Nephron progenitor cell (in vitro differentiated cells): ENCODE results near the gene FICD.
"Not testable (repeated sequence)": the region's sequence is repeated elsewhere in the genome, so short reads cannot be mapped to it uniquely, and the experiment has no call there.

Experiments used
- DNase-seq: peaks from one replicate; pipeline ENCODE4 v3.0.0; 2021
- H3K27ac Mint-ChIP-seq: 2 replicates; pipeline ENCODE4 v1.8.0; 2021; ENCODE audit warnings: mild to moderate bottlenecking, moderate library complexity, mixed read lengths
- H3K27me3 Mint-ChIP-seq: 2 replicates; pipeline ENCODE4 v1.8.0; 2021; ENCODE audit warnings: mild to moderate bottlenecking, low read depth, mixed read lengths; ENCODE audit not compliant: poor library complexity
- H3K36me3 Mint-ChIP-seq: 2 replicates; pipeline ENCODE4 v1.8.0; 2021; ENCODE audit warnings: low read depth, mixed read lengths
- H3K4me1 Mint-ChIP-seq: 2 replicates; pipeline ENCODE4 v1.8.0; 2021; ENCODE audit warnings: mixed read lengths
- H3K4me3 Mint-ChIP-seq: 2 replicates; pipeline ENCODE4 v1.8.0; 2021; ENCODE audit warnings: mild to moderate bottlenecking, moderate library complexity, mixed read lengths
- H3K9me3 Mint-ChIP-seq: 2 replicates; pipeline ENCODE4 v1.8.0; 2021; ENCODE audit warnings: mild to moderate bottlenecking, moderate library complexity, mixed read lengths
- CTCF ChIP-seq: fragments of 200-600 bp; sonication (generic); IDR thresholded peaks from 2 replicates; pipeline ENCODE4 v1.5.0; 2021; ENCODE audit warnings: antibody characterized with exemption

Gene FICD

GRCh38 chr12:108483213-108484059 lies 31.6 kb upstream of the FICD start:
- peaks cover 20% of the 10 kb centered on the region for H3K9me3 Mint-ChIP-seq
- no peak for DNase-seq
- peaks cover 10% of the 10 kb centered on the region for H3K27me3 Mint-ChIP-seq
- no peak overlapping the region for H3K4me3 Mint-ChIP-seq
- TF ChIP-seq CTCF, result no peak
- peaks cover 12% of the 10 kb centered on the region for H3K4me1 Mint-ChIP-seq
- no peak overlapping the region for H3K27ac Mint-ChIP-seq
- H3K36me3 Mint-ChIP-seq, result no peaks in the 10 kb centered on the region

DNA sequence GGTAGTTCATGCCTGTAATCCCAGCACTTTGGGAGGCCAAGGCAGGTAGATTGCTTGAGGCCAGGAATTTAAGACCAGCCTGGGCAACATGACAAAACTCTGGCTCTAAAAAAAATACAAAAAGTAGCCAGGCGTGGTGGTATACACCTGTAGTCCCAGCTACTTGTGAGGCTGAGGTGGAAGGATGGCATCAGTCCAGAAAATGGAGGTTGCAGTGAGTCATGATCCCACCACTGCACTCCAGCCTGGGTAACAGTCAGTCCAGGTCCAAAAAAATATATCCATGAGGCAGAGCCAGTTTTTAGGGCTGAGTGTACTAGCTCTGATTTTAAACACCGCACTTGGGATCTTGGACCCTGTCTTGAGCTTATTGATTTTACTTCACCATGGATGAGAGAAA lies 30.6 kb upstream of the FICD start:
- peaks cover 10% of the 10 kb centered on the region for H3K27me3 Mint-ChIP-seq
- no peaks in the 10 kb centered on the region for H3K36me3 Mint-ChIP-seq
- no peak for TF ChIP-seq CTCF
- no peak overlapping the region for H3K27ac Mint-ChIP-seq
- peaks cover 2% of the 10 kb centered on the region for H3K4me1 Mint-ChIP-seq
- peaks cover 22% of the 10 kb centered on the region for H3K9me3 Mint-ChIP-seq
- H3K4me3 Mint-ChIP-seq, result no peak overlapping the region
- DNase-seq, result no peak

- peaks cover 10% of the 10 kb centered on the region for H3K27me3 Mint-ChIP-seq
- H3K4me3 Mint-ChIP-seq, result no peak overlapping the region
- no peak for DNase-seq
- H3K27ac Mint-ChIP-seq, result no peak overlapping the region
- H3K4me1 Mint-ChIP-seq, result no peaks in the 10 kb centered on the region
- H3K36me3 Mint-ChIP-seq, result no peaks in the 10 kb centered on the region
- TF ChIP-seq CTCF, result no peak
- peaks cover 22% of the 10 kb centered on the region for H3K9me3 Mint-ChIP-seq
Measured at GRCh38 chr12:108484845-108485244, 30.2 kb upstream of the FICD start.

DNA sequence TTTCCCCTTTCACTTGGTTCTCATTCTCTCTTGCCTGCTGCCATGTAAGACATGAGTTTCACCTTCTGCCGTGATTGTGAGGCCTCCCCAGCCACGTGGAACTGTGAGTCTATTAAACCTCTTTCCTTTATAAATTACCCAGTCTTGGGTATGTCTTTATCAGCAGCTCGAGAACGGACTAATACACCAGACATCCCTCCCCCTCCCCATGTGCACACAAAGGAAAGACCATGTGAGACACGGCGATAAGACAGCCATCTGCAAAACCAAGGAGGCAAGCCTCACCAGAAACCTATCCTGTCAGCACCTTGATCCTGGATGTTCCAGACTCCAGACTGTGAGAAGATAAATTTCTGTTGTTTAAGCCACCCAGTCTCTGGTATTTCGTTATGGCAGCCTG lies 29.7 kb upstream of the FICD start:
- Mint-ChIP-seq H3K9me3 (peaks cover 22% of the 10 kb centered on the region), H3K27ac (peak overlapping the region; percentile 64), H3K27me3 (peaks cover 10% of the 10 kb centered on the region)
- DNase-seq, H3K36me3 Mint-ChIP-seq, H3K4me1 Mint-ChIP-seq, H3K4me3 Mint-ChIP-seq: not testable (repeated sequence)

DNA sequence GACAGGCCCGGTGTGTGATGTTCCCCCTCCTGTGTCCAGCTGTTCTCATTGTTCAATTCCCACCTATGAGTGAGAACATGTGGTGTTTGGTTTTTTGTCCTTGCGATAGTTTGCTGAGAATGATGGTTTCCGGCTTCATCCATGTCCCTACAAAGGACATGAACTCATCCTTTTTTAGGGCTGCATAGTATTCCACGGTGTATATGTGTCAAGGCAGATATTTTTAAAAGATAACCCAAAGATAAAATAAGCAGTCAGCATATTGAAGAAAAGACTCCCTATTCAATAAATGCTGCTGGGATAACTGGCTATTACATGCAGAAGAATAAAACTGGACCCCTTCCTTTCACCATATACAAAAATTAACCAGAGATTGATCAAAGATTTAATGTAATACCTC lies 28.0 kb upstream of the FICD start:
- Mint-ChIP-seq H3K9me3 (peaks cover 22% of the 10 kb centered on the region), H3K27me3 (peaks cover 10% of the 10 kb centered on the region)
- H3K36me3 Mint-ChIP-seq, H3K4me3 Mint-ChIP-seq, H3K4me1 Mint-ChIP-seq, H3K27ac Mint-ChIP-seq, DNase-seq: not testable (repeated sequence)

GRCh38 chr12:108491256-108491655 lies 23.8 kb upstream of the FICD start:
- Mint-ChIP-seq H3K4me3 (no peak overlapping the region), H3K36me3 (no peaks in the 10 kb centered on the region), H3K9me3 (peaks cover 22% of the 10 kb centered on the region), H3K27ac (no peak overlapping the region), H3K27me3 (peaks cover 12% of the 10 kb centered on the region), H3K4me1 (no peaks in the 10 kb centered on the region)
- DNase-seq, result no peak
- no peak for TF ChIP-seq CTCF

DNA sequence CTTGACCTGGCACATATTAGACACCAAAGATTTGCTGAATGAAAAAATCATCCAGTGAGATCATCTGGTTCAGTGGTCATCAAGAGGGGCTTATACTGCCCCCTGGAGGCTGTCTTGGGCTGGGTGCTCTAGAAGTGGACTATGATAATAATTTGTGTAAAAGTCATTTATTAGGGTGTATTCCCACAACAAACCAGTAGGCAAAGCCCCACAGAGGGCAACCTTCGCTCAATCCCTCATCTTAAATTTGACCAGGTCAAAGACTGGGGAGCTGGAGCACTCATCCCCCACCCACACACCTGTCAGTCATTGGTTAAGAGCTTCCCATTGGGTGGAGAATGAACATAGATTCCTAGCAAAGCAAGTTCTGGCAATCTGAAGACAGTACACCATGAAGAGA lies 20.0 kb upstream of the FICD start:
- H3K4me3 Mint-ChIP-seq, result no peak overlapping the region
- H3K9me3 Mint-ChIP-seq, result no peaks in the 10 kb centered on the region
- TF ChIP-seq CTCF, result peak; percentile 60
- H3K4me1 Mint-ChIP-seq, result no peaks in the 10 kb centered on the region
- no peaks in the 10 kb centered on the region for H3K36me3 Mint-ChIP-seq
- DNase-seq, result peak; percentile 48
- peaks cover 17% of the 10 kb centered on the region for H3K27me3 Mint-ChIP-seq
- no peak overlapping the region for H3K27ac Mint-ChIP-seq
